Measurements from ENCODE around the gene LGR4.

Gene LGR4

GRCh38 chr11:27421819-27422494 is 50.6 kb downstream of the LGR4 start:
- no peak for DNase-seq

- DNase-seq = no peak
Measured at GRCh38 chr11:27420722-27421572, 51.6 kb downstream of the LGR4 start.

GRCh38 chr11:27420217-27420616 is 52.4 kb downstream of the LGR4 start:
- DNase-seq = no peak

- no peak for DNase-seq
Measured at GRCh38 chr11:27418356-27418755, 54.2 kb downstream of the LGR4 start.

- no peak for DNase-seq
Measured at GRCh38 chr11:27416568-27417176, 55.9 kb downstream of the LGR4 start.

GRCh38 chr11:27414644-27415043 is 57.9 kb downstream of the LGR4 start:
- no peak for DNase-seq

- DNase-seq = no peak
Measured at GRCh38 chr11:27413218-27413617, 59.4 kb downstream of the LGR4 start.

GRCh38 chr11:27412192-27412691 is 60.3 kb downstream of the LGR4 start:
- no peak for DNase-seq

- no peak for DNase-seq
Measured at GRCh38 chr11:27411328-27411727, 61.3 kb downstream of the LGR4 start.

- no peak for DNase-seq
Measured at GRCh38 chr11:27410272-27410671, 62.3 kb downstream of the LGR4 start.

- DNase-seq = no peak
Measured at GRCh38 chr11:27409742-27410141, 62.8 kb downstream of the LGR4 start.

- no peak for DNase-seq
Measured at GRCh38 chr11:27409049-27409448, 63.5 kb downstream of the LGR4 start.

- DNase-seq = no peak
Measured at GRCh38 chr11:27408246-27408800, 64.3 kb downstream of the LGR4 start.

GRCh38 chr11:27406498-27407354 is 65.9 kb downstream of the LGR4 start:
- DNase-seq = no peak

GRCh38 chr11:27405134-27405533 is 67.5 kb downstream of the LGR4 start:
- DNase-seq = no peak

GRCh38 chr11:27404427-27404826 is 68.2 kb downstream of the LGR4 start:
- no peak for DNase-seq

- no peak for DNase-seq
Measured at GRCh38 chr11:27403195-27403594, 69.4 kb downstream of the LGR4 start.

GRCh38 chr11:27402450-27402849 is 70.1 kb downstream of the LGR4 start:
- no peak for DNase-seq

- no peak for DNase-seq
Measured at GRCh38 chr11:27401833-27402316, 70.7 kb downstream of the LGR4 start.

GRCh38 chr11:27401280-27401832 is 71.2 kb downstream of the LGR4 start:
- no peak for DNase-seq

- DNase-seq = no peak
Measured at GRCh38 chr11:27398400-27398770, 74.2 kb downstream of the LGR4 start.

Data from SHP77 (cell line).